HL-60/S4 treated with retinoic acid at 250 ng/mL for 4 days and 3 days (cell line): Measurements from ENCODE around the gene FOXL3.
"Not testable (repeated sequence)": the region's sequence is repeated elsewhere in the genome, so short reads cannot be mapped to it uniquely, and the experiment has no call there.

Source experiments
- in situ Hi-C: fragments of 300-500 bp; cut with MboI; formaldehyde crosslinking; loops from 2 replicates; pipeline ENCODE4 v1.7.0; 2022; ENCODE audit warnings: low sequenced_read_pairs

Gene FOXL3

DNA sequence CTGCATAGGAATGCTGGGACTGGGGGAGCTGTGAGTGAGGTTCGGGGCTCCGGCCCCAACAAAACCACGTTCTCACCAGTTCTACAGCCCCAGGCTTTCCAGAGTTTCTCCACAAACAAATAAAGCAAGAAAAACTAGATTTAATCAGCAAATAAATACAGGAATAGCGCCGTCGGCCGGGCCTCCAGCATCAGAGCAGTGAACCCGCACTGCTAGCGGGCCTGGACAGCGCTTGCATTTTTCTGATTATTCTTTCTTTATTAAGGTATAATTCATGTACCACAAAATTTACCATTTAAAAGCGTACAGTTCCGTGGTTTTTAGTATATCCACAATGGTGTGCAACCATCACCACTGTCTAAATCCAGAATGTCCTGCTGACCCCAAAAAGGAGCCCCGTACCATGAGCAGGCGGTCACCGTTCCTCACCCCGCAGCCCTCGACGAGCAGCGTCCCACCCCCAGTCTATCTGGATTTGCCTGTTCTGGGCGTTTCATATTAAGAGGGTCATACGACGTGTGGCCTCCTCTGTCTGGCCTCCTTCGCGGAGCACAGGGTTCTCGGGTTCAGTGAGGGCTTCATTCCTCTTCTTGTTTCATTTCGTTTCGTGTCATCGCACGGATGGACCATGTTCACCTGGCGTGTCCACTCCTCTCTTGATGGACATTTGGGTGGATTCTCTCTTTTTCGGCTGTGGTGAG, 35.5 kb upstream of the FOXL3 start:
- in situ Hi-C loops, result no loop called here

DNA sequence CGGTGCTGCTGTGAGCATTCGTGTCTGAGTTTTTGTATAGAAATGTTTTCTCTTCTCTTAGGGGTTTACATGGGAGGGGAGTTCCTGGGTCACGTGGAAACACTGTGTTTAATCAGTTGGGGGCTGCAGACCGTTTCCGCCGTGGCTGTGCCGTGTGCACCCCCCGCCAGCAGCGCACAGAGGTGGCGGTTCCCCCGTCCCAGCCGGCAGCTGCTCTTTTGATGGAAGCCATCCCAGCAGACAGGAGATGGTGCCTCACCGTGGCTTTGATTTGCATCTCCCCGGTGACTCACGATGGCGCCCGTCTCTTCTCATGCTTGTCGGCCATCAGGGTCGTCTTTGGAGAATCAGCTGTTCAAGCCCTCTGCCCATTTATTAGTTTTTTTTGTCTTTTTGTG, 34.9 kb upstream of the FOXL3 start:
- in situ Hi-C loops, result no loop called here

DNA sequence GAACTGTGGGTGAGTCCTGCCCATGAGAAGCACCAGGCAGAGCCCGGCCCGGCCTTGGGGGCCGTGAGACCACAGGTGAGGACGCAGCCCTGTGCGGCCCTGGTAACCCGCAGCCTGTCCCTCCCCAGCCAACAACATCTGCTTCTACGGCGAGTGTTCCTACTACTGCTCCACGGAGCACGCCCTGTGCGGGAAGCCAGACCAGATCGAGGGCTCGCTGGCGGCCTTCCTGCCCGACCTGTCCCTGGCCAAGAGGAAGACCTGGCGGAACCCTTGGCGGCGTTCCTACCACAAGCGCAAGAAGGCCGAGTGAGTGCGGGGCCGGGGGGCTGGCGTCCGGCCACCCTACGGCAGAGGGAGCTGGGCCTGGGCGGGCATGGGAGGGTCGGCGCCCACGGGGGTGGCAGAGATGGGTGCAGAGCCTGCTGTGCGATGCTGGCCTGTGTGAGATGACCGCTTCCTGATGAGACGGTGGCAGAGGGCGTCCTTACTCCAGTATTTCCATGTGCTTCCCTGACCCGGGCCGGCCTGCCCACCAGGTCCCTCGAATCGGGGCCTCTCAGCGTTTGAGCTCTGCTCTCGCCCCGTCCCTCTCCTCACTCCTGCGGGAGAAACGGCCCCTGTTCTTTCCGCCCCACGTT, 34.1 kb upstream of the FOXL3 start:
- in situ Hi-C loops, result no loop called here

DNA sequence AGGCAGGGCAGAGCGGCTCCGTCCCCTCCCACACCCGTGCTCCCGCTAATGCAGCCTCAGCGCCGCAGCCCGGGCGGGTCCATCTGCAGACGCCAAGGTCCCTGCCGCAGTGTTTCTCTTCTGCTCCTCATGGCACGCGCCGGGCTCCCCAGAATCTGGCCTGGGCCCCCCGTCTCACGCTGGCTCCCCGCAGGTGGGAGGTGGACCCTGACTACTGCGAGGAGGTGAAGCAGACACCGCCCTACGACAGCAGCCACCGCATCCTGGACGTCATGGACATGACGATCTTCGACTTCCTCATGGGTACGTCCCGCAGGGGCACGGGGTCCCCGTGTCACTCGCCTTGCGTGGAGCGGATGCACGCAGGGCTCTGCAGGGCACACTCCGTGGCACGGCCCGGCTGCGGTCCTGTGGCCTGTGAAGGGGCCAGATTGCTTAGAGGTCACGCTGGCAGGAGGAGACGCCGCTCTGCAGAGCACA, 33.5 kb upstream of the FOXL3 start:
- in situ Hi-C loops, result no loop called here

DNA sequence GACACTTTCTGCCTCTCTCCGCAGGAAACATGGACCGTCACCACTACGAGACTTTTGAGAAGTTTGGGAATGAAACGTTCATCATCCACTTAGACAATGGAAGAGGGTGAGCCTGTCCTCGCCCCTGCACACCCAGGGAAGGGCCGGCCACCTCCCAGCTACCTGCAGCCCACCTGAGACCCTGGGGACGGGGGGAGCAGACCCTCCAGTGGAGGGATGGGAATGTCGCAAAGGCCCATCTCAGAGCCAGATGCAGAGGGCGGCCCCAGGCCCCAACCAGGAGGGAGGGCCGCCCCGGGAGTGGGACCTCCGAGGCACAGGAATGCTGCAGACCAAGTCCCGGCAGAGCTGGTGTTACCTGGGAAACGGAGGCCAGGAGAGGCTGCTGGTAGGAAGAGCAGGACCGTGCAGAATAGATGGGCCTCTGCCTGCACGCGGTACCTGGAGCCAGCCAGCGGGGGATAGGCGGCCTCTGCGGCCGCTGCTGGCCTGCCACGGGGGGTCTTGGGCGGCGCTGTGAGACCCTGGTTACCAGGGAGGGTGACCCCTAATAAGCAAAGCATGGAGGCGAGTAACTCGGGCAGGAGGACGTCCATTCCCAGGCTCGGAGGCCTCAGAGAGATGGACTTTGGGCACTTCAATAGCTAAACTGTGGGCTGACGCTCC, 32.9 kb upstream of the FOXL3 start:
- in situ Hi-C loops, result no loop called here

DNA sequence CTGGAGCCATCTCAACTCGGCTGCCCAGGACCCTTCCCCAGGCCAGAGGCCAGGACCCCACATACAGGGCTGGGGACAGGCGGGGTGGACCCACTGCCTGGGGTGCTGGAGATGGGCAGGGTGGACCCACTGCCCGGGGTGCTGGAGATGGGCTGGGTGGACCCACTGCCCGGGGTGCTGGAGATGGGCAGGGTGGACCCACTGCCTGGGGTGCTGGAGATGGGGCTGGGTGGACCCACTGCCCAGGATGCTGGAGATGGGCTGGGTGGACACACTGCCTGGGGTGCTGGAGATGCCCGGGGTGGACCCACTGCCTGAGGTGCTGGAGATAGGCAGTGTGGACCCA, 32.4 kb upstream of the FOXL3 start:
- in situ Hi-C loops, result no loop called here

DNA sequence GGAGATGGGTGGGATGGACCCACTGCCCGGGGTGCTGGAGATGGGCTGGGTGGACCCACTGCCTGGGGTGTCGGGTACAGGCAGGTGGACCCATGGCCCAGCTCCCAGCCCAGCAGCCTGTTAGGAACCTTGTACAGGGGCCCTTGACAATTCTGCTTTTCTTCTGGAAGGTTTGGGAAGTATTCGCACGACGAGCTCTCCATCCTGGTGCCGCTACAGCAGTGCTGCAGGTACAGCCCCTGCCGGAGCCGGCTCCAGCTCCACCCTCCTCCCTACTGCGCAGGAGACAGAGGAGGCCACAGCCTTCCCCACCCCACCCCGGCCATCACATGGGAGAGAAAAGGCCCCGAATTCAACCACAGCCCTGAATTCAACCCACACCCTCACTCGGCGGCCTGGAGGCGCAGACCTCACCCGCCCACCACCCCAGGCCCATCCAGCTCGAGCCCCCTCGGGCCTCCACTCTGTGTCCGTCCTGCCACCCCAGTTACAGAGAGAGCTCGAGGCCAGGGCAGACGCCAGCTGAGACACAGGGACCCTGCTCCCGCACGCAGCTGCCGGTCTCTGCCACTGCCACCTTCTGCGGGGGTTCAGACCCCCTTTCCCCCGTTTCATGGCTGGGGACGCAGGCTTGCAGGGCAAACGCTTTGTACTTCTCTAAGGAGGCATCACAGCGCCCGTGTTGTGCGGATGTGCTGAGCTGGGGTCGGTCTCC, 31.3 kb upstream of the FOXL3 start:
- in situ Hi-C loops, result no loop called here

DNA sequence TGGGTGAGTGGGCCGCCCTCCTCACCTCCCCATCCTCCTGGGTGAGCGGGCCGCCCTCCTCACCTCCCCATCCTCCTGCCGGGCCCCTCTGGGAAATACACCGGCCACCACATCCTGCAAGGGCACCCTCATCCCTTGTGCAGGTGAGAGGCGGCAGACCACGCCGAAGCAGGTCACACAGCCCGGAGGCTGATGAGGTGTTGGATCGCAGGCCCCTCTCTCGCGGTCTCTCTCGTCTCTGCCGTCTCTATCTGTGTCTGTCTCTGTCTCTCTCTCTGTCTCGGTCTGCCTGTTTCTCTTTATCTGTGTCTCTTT, 30.8 kb upstream of the FOXL3 start:
- in situ Hi-C loops, result no loop called here

DNA sequence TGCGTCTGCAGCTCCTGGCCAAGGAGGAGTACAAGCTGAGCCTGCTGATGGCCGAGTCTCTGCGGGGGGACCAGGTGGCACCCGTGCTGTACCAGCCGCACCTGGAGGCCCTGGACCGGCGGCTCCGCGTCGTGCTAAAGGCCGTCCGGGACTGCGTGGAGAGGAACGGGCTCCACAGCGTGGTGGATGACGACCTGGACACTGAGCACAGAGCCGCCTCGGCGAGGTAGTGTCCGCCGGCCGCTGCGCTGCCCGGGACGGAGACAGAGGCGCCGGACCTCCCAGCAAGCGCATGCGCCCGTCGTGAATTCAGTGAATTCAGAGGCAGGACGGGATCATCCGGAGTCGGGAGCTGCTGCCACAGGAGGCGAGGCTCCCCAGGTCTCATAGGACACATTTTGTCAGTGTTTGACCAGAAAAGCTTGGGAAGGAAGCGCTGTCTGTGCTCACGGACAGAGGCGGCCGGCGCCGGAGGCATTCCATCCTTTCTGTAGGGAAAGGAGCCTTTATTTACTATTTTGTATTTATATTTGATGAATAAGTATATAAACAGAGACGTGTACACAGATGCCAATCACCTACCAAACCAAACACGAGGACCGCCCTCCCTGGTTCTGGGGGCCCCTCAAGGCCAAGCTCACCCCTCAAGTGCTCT, 30.1 kb upstream of the FOXL3 start:
- in situ Hi-C loops, result no loop called here

DNA sequence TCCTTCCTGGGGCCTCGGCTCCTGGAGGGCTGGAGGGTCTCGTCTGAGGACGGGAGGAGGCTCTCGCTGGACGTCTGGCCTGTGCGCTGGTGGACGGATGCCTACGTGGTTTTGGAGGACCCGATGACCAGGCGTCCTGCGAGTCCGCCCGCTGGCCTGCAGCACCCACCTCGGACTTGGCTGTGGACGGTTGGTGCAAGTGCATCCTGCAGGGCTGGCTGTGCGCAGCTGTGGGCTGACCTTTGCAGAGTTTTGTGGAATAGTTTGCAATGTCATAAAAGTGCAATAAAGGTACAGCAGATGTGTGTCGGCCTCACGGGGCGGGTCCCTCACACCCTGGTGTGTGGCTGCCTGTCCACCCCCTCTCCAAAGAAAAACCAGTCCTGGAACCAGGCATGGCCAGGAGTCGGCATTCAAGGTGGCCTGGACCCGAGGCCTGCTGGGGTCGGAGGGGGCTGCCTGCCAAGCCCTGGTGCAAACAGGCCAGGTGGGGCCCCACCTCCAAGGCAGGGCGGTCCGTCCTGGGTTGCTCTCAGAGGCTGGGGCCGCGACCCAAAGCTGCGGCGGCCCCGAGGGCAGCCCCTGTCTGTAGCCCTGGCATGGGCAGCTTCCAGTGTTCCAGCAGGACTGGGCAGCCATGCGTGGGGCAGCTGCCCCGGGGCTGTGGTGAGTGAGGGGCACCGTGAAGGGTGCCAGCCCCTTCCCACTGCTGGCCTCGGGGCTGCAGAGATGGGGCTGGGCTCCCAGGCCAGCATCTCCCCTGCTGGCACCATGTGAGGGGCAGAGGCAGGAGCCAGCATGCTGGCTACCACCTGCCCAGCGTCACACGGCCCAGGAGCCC, 29.3 kb upstream of the FOXL3 start:
- in situ Hi-C loops, result no loop called here

DNA sequence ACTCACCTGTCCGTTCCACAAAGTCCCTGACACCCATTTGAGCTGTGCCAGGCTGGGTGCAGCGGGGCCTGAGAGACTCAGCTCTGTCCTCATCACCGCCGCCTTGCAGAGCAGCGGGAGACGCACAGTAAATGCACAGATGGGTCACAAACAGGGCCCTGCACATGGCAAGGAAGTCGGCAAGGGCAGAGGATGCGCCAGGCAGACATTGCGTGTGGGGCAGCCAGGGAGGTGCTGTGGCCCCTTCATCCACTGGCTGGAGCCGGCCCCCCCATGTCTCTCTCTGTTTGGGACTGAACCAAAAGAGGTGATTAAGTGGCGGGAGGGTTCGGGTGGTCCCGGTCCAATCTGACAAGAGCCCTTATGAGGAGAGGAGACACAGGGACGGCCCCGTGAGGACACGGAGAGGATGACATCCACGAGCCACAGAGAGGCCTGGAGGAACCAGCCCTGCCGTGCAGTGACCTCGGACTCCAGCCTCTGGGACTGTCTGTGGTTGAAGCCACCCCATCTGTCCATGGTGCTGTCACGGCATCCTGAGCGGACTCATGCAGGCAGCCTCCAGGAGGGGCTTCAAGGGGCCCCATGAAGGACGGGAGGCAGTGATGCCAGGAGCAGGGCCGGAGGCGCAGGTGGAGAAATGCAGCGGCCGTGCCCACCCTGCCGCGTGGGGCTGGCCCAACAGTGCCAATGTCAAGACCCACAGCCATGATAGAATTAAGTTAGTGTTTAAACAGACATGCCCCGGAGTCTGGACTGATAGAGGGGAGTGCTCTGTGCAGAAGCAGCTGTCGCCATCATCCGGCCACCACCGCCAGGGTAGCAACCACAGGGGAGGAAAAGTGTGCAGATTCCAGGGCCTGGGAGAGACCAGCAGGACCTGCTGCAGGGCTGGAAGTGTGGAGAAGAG, 28.4 kb upstream of the FOXL3 start:
- in situ Hi-C loops, result no loop called here

DNA sequence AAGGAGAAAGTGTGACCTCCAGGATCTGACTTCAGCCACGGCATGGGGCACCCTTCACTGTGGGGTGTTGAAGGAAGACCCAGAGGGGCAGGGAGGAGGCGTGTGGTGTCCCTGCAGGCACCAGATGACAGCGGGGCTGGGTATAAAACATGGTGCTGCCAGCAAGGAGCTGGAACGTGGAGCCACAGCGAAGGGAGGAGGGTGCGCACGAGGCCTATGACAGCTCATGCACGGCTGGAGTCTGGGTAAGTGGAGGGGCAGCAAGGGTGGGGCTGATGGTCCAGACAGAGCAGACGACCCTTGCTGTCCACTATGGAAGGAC, 27.8 kb upstream of the FOXL3 start:
- in situ Hi-C loops, result no loop called here

DNA sequence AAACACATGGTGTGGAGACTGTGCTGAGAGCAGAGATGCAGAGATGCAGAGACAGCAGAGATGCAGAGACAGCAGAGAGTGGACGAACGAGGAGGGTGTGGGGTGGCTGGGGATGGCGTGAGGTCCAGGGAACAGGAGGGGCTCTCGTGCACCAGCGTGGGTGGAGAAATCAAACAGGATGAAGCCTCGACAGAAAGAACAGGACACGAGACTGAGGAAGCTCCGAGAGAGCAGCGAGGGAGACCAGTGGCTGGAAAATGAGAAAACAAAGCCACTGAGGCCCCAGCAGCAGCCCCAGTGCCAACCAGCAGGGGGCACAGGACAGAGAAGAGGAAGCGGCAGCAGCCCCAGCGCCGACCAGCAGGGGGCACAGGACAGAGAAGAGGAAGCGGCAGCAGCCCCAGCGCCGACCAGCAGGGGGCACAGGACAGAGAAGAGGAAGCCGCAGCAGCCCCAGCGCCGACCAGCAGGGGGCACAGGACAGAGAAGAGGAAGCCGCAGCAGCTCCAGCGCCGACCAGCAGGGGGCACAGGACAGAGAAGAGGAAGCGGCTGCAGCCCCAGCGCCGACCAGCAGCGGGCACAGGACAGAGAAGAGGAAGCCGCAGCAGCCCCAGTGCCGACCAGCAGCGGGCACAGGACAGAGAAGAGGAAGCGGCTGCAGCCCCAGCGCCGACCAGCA, 27.2 kb upstream of the FOXL3 start:
- in situ Hi-C loops, result not testable (repeated sequence)

DNA sequence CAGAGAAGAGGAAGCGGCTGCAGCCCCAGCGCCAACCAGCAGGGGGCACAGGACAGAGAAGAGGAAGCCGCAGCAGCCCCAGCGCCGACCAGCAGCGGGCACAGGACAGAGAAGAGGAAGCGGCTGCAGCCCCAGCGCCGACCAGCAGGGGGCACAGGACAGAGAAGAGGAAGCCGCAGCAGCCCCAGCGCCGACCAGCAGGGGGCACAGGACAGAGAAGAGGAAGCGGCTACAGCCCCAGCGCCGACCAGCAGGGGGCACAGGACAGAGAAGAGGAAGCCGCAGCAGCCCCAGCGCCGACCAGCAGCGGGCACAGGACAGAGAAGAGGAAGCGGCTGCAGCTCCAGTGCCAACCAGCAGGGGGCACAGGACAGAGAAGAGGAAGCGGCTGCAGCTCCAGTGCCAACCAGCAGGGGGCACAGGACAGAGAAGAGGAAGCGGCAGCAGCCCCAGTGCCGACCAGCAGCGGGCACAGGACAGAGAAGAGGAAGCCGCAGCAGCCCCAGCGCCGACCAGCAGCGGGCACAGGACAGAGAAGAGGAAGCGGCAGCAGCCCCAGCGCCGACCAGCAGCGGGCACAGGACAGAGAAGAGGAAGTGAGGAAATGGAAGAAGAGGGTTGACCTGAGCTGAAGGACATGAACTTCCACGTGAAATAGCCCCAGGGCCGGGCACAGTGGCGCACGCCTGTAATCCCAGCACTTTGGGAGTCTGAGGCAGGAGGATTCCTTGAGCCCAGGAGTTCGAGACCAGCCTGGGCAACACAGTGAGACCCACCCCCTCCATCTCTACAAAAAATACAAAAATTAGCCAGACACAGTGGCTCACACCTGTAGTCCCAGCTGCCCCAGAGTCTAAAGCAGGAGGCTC, 26.3 kb upstream of the FOXL3 start:
- in situ Hi-C loops, result not testable (repeated sequence)

DNA sequence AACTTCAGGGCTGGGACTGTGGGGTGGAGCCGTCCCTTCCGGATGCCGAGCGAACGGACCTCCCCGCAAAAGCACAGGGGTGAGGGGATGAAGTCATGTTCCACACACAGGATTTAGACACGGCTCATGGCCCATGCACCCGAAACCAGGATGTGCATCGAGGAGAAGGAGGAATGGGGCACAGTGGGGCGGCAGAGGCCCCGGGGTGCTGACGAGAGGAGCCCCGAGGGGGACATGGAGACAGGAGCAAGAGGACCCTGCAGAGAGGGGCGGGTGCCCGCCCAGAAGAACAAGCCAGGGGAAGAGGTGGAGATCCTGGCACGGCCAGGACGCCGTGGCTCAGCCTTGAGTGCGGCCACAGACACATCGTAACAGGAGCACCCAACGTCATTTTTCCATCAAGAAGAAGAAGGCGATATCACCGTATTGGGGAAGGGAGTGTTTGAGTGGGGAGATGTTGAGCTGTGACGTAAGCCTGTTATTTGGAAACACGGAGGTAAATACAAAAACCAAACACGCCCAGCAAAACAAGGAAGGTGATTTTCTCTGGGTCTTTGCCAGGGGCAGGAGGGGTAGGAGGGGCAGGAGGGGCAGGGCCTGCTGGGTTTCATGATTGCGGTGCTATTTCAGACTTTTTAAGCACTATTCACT, 25.3 kb upstream of the FOXL3 start:
- in situ Hi-C loops, result no loop called here

DNA sequence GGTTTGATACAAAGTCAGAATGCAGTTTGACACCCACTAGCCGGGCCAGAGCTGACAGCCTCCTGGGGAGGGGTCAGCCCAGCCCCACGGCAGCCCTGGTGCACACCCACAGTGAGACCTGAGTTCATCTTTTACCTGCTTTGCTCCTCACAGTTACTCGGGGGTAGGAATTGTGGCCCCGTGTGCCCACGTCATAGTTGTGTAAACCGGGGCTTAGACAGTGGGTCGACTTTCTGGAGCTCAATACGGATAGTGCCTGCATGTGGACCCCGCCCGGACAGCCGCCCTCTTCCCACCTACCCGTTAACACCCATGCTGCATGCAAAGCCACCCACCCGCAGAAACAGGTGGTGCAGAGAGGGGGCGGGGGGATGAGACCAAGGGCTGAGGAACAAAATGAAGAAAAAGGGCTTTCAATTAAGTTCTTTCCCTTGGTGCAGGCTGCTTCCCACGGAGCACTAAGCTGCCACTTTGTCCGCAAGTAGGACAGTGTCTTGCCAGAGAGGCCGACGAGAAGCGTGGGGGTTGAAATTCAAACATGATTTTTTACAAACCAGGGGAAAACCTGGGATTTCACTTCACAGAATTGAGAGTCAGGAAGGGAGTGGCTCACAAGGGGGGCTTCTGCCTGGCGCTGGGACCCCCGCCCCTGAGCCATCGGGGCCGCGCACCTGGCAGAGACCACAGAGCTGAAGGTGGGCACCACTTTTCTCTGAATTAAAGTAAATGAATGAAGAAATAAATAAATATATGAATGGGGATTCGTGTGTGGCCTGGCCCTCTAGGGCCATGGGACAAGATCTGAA, 24.6 kb upstream of the FOXL3 start:
- in situ Hi-C loops, result no loop called here
